HG02763 (cell line): ENCODE measurements around the gene STRN.
"Not testable (repeated sequence)": the region's sequence is repeated elsewhere in the genome, so short reads cannot be mapped to it uniquely, and the experiment has no call there.

Experiments
- ATAC-seq: cut with Tn5 transposase; IDR thresholded peaks from one replicate; pipeline ENCODE4 v1.9.1; 2021; ENCODE audit warnings: mild to moderate bottlenecking, moderate library complexity; ENCODE audit not compliant: unreplicated experiment

STRN gene, protein sequence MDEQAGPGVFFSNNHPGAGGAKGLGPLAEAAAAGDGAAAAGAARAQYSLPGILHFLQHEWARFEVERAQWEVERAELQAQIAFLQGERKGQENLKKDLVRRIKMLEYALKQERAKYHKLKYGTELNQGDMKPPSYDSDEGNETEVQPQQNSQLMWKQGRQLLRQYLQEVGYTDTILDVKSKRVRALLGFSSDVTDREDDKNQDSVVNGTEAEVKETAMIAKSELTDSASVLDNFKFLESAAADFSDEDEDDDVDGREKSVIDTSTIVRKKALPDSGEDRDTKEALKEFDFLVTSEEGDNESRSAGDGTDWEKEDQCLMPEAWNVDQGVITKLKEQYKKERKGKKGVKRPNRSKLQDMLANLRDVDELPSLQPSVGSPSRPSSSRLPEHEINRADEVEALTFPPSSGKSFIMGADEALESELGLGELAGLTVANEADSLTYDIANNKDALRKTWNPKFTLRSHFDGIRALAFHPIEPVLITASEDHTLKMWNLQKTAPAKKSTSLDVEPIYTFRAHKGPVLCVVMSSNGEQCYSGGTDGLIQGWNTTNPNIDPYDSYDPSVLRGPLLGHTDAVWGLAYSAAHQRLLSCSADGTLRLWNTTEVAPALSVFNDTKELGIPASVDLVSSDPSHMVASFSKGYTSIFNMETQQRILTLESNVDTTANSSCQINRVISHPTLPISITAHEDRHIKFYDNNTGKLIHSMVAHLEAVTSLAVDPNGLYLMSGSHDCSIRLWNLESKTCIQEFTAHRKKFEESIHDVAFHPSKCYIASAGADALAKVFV

GRCh38 chr2:36966370-36967235 is at the start of gene STRN:
TSS of gene STRN (minus strand) at chr2:36966536. CDS start at chr2:36966463, 73 bp downstream.
- peak; percentile 97 for ATAC-seq

DNA sequence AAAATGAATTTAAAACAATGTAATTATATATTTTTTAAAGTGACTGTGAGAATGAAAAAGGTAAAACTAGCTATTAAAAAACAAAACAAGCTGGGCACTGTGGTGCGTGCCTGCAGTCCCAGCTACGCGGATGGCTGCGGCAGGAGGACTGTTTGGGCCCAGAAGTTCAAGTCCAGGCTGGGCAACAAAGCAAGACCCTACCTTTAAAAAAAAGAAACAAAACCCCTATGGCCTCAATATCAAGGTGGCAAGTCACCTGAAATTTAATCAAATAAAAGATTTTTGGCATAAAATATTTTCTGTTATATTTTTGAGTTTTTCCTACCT is 46.9 kb upstream of the STRN start:
- ATAC-seq = no peak

DNA sequence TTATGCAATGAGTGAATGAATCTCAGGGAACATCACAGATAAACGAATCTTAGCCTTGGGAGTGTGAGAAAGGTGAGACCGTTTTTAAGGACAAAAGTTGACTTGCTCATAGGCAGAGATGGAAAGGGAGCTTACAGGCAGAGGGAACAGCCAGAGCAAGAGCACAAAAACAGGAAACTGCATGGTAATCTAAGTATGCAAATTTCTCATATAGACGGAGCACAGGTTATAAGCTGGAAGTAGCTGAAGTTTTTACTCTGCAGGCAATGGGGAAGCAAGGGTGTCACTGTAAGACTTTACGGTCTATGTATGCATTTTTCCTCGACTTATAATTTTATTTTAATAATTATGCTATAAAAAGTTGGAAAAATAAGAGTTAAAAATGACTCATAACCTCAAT is 44.8 kb upstream of the STRN start:
- no peak for ATAC-seq

DNA sequence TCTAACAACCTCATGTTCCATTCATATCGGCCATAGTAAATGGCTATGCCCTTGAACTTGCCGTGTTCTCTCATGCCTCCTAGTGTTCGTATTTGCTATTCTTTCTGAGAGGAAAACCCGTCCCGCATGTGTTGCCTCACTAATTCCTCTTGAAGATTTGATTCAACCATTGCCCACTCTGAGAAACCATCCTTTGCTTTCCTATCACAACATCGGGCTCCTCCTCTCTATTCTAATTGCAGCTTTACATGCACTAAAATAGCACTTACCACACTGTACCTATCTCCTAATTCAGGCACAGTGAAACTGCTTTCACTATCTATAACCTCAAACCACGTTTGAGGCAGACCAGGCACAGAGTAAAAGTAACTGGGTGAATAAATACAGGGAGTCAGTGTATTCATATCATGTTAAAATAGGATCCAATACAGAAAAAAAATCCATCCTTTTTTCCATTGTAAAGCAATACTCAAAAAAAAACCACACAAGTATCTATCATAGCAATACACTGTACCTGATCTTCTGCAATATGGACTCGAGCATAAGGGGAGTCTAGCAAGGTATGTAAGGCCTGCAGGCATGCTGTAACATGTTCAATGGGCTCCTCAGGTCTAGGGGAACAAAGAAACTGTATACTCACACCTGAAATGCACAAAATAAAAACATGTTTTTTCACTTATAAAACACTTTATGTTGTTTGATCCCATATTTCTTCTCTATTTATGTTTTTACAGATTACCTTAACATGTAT is 39.0 kb upstream of the STRN start:
- ATAC-seq = peak; percentile 98

DNA sequence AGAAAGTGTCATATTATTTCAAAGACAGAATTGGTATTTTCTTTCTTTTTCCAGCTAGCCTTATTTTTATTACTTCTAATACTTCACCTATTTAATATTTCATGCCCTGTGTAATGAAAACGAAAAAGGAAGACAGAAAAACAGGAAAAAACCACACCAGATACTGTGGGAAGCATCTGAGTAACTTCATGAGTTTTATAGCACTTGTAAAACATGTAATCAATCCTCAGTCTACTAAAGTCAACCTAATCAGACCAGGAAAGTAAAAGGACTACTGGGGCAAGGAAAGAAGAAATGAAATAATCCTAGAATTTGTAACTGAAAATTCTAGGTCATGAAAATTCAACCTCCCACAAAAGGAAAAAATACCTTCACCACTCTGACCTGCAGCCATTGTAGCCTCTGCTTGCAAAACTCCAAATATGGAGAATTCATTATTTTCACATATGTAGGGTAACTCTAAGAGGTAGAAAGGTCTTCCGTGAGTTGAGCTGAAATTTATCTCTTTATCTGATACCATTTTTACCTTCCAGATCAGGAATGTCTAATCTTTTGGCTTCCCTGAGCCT is 34.7 kb upstream of the STRN start:
- ATAC-seq = no peak

- ATAC-seq = no peak
These were observed 34.0 kb upstream of the STRN start for GRCh38 chr2:37000318-37000717.

DNA sequence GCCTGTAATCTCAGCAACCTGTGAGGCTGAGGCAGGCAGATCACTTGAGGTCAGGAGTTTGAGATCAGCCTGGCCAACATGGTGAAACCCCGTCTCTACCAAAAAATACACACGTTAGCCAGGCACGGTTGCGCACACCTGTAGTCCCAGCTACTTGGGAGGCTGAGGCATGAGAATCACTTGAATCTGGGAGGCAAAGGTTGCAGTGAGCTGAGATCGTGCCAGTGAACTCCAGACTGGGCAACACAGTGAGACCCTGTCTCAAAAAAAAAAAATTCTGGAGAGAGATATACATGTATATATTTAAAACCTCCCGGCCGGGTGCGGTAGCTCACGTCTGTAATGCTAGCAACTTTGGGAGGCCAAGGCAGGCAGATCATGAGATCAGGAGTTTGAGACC is 33.1 kb upstream of the STRN start:
- not testable (repeated sequence) for ATAC-seq

DNA sequence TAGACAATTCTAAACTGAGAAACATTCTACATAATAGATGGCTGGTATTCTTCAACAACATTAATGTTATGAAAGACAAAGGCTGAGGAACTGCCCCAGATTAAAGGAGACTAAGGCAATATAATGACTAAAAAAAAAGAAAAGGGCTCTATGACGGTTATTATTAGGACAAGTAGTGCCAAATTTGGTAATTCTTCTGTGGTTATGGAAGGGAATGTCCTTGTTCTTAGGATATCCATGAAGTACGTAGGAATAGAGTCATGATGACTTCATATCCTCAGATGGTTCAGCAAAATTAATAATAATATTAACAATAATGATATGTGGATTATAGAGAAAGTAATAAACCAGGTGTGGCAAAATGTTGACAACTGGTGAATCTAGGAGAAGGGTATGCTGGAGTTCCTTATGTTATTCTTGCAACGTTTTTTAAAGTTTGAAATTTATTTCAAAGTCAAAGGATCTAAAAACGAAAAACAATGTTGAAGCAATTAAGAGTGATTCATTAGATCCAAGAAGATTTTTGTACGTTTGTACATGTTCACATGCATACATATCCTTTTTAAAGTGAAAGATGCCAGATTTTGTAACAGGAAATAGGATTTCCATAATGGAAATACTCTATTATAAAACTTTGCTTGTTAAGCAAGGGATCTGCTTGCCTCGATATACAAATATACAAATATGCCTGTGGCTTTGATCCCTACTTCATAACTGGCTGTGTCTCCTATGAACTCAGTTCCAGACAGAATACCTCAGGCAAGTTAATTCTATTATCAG is 27.7 kb upstream of the STRN start:
- ATAC-seq = no peak

DNA sequence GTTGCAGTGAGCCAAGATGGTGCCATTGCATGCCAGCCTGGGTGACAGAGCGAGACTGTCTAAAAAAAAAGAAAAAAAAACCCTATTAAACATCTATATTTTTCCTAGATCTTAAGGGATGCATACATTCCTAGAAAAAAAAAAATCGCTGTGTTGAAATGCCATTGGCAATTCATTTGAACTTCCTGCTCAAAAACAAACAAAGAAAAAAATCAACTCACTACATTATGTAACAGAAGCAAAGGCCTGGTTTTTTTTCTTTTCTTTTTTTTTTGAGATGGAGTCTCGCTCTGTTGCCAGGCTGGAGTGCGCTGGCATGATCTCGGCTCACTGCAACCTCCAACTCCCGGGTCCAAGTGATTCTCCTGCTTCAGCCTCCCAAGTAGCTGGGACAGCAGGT is 21.7 kb upstream of the STRN start:
- ATAC-seq = no peak

- ATAC-seq = no peak
These were observed 16.1 kb upstream of the STRN start for GRCh38 chr2:36982467-36982866.

DNA sequence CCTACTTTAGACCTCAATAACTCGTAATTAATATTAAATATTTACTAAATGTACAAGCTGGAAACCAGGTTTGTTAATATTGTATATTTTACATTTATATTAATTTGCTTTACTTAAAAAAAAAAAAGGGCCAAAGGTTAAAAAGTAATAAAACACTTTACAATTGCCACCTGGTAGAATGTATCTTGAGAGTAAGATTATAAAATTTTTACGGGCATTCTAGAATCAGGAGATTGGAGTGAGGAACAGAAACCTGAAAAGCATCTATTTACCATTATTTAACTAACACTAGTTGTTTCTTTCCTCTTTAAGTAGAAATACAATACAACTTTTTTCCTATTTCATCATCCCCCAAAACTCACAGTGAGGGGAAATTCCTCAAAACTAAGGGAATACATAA is 15.6 kb upstream of the STRN start:
- no peak for ATAC-seq

- ATAC-seq = not testable (repeated sequence)
These were observed 12.7 kb upstream of the STRN start for GRCh38 chr2:36979007-36979406.

- ATAC-seq = no peak
These were observed 9.7 kb upstream of the STRN start for GRCh38 chr2:36976065-36976464.

GRCh38 chr2:36975306-36975705 is 9.0 kb upstream of the STRN start:
- no peak for ATAC-seq

DNA sequence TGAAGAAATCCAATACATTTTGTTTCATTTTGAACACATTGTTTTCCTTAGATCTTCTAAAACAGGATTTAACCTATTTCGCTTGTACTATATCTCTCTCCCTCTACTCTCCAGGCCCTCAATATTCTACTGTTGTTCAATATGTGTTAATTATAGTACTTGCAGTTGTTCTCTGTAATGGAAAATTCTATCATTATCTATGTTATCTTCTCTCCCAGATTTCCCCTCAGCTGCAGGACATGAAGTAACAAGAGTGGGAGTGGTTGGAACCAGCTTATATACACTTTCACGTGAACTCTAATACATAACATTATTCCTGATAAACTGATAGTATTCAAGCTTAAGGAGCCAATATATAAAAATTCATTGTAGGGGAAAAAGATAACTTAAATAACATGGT is 7.0 kb upstream of the STRN start:
- ATAC-seq = no peak

DNA sequence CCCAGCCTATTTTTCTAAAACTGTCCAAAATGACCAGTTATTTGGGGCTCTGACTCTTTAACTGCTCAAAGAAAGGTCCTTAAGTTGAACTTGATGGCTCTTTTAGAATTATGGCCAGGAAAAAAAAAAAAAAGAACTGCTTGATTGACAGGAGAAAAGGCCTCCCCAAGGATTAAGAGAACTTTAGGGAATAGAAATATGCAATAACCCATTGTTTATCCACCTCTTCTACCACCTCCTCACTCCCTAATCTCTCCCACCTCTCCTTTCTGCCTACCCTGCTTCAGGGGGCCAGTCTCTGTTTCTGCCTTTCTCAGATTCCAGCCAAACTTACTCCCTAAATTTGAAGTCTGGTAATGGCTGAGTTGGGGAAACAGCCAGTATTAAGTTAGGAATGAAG is 5.7 kb upstream of the STRN start:
- ATAC-seq = no peak

DNA sequence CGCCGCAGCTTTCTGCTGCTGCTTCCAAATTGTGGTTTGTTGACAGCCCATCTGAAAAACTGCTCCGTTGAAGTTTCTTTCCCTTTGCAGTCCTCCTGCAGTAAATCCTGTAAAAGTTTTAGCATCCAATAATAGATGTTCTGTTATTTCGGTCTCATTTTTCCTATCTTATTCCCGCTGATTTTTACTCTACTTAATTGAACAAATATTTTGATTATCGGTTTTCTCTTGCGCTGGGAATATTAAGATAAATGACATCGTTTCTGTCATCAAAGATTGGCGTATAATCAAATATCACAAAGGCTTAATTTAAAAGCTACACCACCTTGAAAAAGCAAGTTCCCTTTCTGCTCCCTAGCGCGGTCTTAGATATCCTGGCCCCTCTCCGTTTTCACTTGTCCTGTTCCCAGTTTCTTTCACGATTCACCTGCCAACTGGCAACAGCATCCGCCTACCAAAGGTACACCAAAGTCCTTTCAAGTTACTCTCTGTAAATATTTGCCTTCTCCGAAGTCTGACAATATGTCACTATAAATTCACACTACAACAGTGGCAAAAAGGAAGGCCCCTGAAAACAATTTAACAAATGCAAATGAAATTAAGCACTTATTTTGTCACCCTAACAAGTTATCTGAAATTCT is 1.0 kb upstream of the STRN start:
- no peak for ATAC-seq

- peak; percentile 28 for ATAC-seq
These were observed 476 bp downstream of the STRN start for GRCh38 chr2:36965751-36966369.

- no peak for ATAC-seq
These were observed 1.1 kb downstream of the STRN start for GRCh38 chr2:36965206-36965605.
